Measurements from ENCODE around the gene DNAH17. TPM values are rescaled to one million over a fixed set of nuclear protein-coding genes. Genes with fewer than 3 reads are reported as not detected.

Gene DNAH17
- total RNA-seq, 1 donor from 2014 or later = 2.8 TPM

DNA sequence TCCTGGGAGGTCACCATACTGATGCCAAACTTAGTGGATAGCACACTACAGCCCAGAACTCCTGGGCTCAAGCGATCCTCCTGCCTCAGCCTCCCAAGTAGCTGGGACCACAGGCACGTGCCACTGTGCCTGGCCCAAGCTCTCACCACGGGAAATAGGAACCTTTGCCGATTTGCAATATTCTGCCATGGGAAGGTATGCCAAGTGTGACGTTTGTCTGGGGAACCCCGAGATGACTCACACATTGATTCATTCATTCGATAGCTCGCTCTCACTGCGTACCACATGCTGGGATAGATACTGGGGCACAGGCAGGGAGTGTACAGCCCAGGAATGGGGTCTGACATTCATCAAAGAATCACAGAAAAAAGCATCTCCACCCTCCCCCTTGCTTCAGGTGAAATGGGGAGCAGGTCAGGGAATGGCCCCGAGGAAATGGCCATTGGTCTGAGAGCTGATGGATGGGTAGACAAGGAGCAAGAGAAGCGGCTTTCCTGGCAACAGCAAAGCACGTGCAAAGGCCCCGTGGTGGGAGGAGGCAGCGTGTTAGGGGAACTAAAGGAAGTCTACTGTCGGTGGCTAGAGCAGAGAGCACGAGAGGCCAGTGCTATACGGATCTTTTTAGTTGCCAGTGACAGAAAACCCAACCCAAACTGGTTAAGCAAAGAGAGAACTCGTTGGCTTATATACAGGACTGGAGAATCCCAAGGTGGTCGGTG lies 44.1 kb downstream of the DNAH17 start:
- TF ChIP-seq CTCF (IDR thresholded peaks at IDR 0.05) = no peak

DNA sequence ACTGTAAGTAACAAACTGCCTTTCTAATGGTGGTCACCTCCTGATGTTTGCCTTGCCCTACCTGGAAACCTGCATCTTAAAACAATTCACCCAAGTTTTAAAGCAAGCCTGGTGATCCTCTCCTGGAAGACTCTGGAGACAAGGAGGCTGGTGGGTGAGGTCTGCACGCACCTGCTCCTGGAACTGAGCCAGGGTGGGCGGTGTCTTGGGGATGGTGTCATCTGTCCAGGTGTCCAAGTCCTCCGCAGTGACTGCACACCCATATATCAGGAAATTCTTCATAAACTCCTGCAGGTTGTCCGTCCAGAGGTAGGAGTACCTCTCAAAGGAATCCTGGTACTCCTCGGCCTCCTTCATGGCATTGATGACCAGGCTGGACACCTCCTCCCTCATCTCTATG lies 44.9 kb downstream of the DNAH17 start:
- H3K9me3 ChIP-seq = no peaks in the 10 kb centered on the region
- H3K4me3 ChIP-seq = no peak overlapping the region
- ATAC-seq (no peak), DNase-seq (peak; percentile 20)
- intact Hi-C loops (cut with DNase I) = no loop called here
- no peak overlapping the region for H3K27ac ChIP-seq
- H3K4me1 ChIP-seq = peaks cover 9% of the 10 kb centered on the region
- H3K36me3 ChIP-seq = no peaks in the 10 kb centered on the region
- no peaks in the 10 kb centered on the region for H3K27me3 ChIP-seq
- TF ChIP-seq CTCF (IDR thresholded peaks at IDR 0.05) = no peak

More for the DNA sequence above, 44.1 kb downstream of the DNAH17 start:
- no peaks in the 10 kb centered on the region for H3K36me3 ChIP-seq
- H3K4me1 ChIP-seq = peaks cover 9% of the 10 kb centered on the region
- intact Hi-C loops (cut with DNase I) = no loop called here
- no peak overlapping the region for H3K27ac ChIP-seq
- no peaks in the 10 kb centered on the region for H3K27me3 ChIP-seq
- H3K9me3 ChIP-seq = no peaks in the 10 kb centered on the region
- no peak overlapping the region for H3K4me3 ChIP-seq
- ATAC-seq (no peak), DNase-seq (peak; percentile 39)

DNA sequence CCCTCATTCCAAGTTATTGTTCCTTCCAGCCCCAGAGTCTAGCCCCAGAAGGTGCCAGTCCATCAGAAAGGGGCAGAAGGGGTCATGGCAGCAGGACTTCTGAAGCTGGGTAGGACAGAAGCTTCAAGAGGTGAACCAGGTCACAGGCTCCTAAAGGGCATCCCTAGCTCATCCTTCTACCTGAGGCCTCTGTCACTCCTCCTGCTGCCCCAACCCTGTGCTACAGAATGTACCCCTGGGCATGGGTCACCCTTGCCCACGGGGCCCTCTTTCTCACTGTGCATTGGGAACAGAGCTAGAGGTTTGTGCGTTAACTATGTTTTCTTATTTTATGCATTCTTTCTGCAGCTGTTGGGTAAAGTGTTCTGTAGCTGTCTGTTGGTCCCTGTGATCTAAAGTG lies 46.5 kb downstream of the DNAH17 start:
- Histone ChIP-seq H3K27ac (peak overlapping the region; percentile 42), H3K4me3 (no peak overlapping the region), H3K36me3 (no peaks in the 10 kb centered on the region), H3K9me3 (no peaks in the 10 kb centered on the region), H3K4me1 (peaks cover 9% of the 10 kb centered on the region), H3K27me3 (no peaks in the 10 kb centered on the region)
- TF ChIP-seq CTCF (IDR thresholded peaks at IDR 0.05) = no peak
- no peak for DNase-seq
- no peak for ATAC-seq
- intact Hi-C loops (cut with DNase I) = no loop called here

DNA sequence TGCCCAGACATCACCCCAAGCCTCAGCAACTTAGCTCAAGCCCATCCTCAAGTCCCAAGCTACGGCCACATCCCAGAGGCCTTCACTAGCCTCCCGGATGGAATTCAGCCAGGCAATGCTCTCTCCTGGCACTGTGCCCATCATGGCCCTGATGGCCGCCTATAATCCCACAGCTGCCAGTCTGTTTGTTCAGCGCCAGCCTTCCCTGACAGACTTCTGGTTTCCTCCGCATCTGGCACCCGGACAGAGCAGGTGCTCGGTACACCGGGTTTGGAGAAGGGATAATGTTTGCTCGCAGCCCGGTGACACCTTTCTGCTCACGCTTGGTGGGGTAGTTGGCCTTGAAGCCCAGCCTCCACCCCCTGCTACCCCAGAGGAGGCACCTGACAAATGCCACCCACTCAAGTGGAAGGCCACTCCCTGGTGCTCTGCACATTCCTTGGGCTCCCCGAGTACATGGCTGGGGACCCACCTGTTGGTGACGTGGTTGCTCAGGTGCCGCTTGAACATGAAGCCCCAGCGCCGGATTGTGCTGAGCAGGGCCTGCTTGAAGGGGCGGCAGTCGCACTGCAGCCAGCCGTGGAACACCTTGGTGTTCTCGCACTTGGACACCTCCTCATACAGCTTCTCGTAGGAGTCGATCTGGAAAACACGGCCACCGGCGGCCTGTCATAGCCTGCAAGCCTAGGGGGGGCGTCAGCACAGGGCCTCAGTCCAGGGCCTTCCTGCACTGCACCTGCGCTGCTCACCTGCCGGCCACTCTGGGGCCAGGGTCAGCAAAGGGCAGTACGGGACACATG lies 47.1 kb downstream of the DNAH17 start:
- DNase-seq (peak; percentile 84), ATAC-seq (peak; percentile 79)
- TF ChIP-seq CTCF (IDR thresholded peaks at IDR 0.05) = no peak
- intact Hi-C loops (cut with DNase I) = no loop called here
- Histone ChIP-seq H3K27ac (peak overlapping the region; percentile 42), H3K4me1 (peaks cover 9% of the 10 kb centered on the region), H3K9me3 (no peaks in the 10 kb centered on the region), H3K36me3 (no peaks in the 10 kb centered on the region), H3K4me3 (no peak overlapping the region), H3K27me3 (no peaks in the 10 kb centered on the region)

- DNase-seq (peak; percentile 36), ATAC-seq (no peak)
- TF ChIP-seq CTCF (IDR thresholded peaks at IDR 0.05) = no peak
- Histone ChIP-seq H3K4me3 (no peak overlapping the region), H3K36me3 (no peaks in the 10 kb centered on the region), H3K27me3 (no peaks in the 10 kb centered on the region), H3K4me1 (peaks cover under 1% of the 10 kb centered on the region), H3K9me3 (no peaks in the 10 kb centered on the region), H3K27ac (no peak overlapping the region)
- intact Hi-C loops (cut with DNase I) = no loop called here
Measured at GRCh38 chr17:78529251-78529650, 47.9 kb downstream of the DNAH17 start.
